SU-DHL-6 (cell line): ENCODE data around the gene FAAH.

Experiments
- H2AFZ ChIP-seq: fragments of 200-600 bp; sonication (generic); 2 replicates; pipeline ENCODE4 v1.6.1; 2014; ENCODE audit warnings: low read depth, mild to moderate bottlenecking, moderate library complexity, mixed read lengths, antibody characterized with exemption, low read length; ENCODE audit not compliant: severe bottlenecking
- H3F3A ChIP-seq: fragments of 200-600 bp; shearing (Covaris generic); 2 replicates; pipeline ENCODE4 v1.6.0; 2016; ENCODE audit warnings: antibody characterized with exemption, mild to moderate bottlenecking; ENCODE audit not compliant: insufficient read depth
- H3K27ac ChIP-seq: fragments of 200-600 bp; sonication (generic); 2 replicates; pipeline ENCODE4 v1.5.1; 2016; ENCODE audit warnings: low read depth, mild to moderate bottlenecking, low read length, moderate library complexity, mixed read lengths
- H3K27me3 ChIP-seq: fragments of 200-600 bp; sonication (generic), shearing (Covaris generic); 2 replicates; pipeline ENCODE4 v1.6.0; 2014; ENCODE audit warnings: mild to moderate bottlenecking, low read length
- H3K36me3 ChIP-seq: fragments of 200-600 bp; sonication (generic); 2 replicates; pipeline ENCODE4 v1.6.1; 2014; ENCODE audit warnings: mild to moderate bottlenecking, low read length, mixed read lengths
- H3K4me2 ChIP-seq: fragments of 300-600, 200-600 bp; shearing (Covaris generic), sonication (generic); 2 replicates; pipeline ENCODE4 v1.6.0; 2014; ENCODE audit warnings: low read length, low read depth, mild to moderate bottlenecking; ENCODE audit not compliant: poor library complexity, severe bottlenecking
- H3K4me3 ChIP-seq: fragments of 200-600 bp; sonication (generic); 2 replicates; pipeline ENCODE4 v1.5.1; 2014; ENCODE audit warnings: antibody characterized with exemption, low read length, mild to moderate bottlenecking, mixed read lengths; ENCODE audit not compliant: insufficient read depth, poor library complexity, severe bottlenecking
- H3K79me2 ChIP-seq: fragments of 200-600 bp; sonication (generic); 2 replicates; pipeline ENCODE4 v1.6.1; 2014; ENCODE audit warnings: mild to moderate bottlenecking, low read length, moderate library complexity; ENCODE audit not compliant: insufficient read depth
- H3K9ac ChIP-seq: fragments of 200-600 bp; sonication (generic); 2 replicates; pipeline ENCODE4 v1.7.0; 2014; ENCODE audit warnings: mild to moderate bottlenecking, low read length
- H3K9me2 ChIP-seq: fragments of 200-600 bp; sonication (generic); replicated peaks from 2 replicates; pipeline ENCODE4 v1.6.1; 2014; ENCODE audit warnings: low read length; ENCODE audit not compliant: insufficient read depth
- H3K9me3 ChIP-seq: fragments of 200-600 bp; sonication (generic); 2 replicates; pipeline ENCODE4 v1.6.1; 2014; ENCODE audit warnings: low read length, mixed read lengths; ENCODE audit not compliant: insufficient read depth
- H4K20me1 ChIP-seq: fragments of 200-600 bp; sonication (generic); 2 replicates; pipeline ENCODE4 v1.6.1; 2014; ENCODE audit warnings: low read depth, mild to moderate bottlenecking, antibody characterized with exemption, low read length, moderate library complexity, mixed read lengths
- CTCF ChIP-seq: fragments of 200-600 bp; sonication (generic); IDR thresholded peaks from one replicate; pipeline ENCODE4 v1.5.1; 2017; ENCODE audit warnings: antibody characterized with exemption, mild to moderate bottlenecking, low read length, moderate library complexity; ENCODE audit not compliant: insufficient read depth, poor library complexity, severe bottlenecking
- EZH2phosphoT487 ChIP-seq: fragments of 200-600 bp; sonication (generic), shearing (Covaris generic); conservative IDR thresholded peaks from 2 replicates; pipeline ENCODE4 v1.6.1; 2018; ENCODE audit warnings: mild to moderate bottlenecking, antibody characterized with exemption, low read length, moderate library complexity, mixed read lengths

FAAH gene

GRCh38 chr1:46452931-46453325, 58.8 kb downstream of the FAAH start:
- no peaks in the 10 kb centered on the region for H4K20me1 ChIP-seq
- H3K36me3 ChIP-seq = no peaks in the 10 kb centered on the region
- H3K79me2 ChIP-seq = no peaks in the 10 kb centered on the region
- no peak overlapping the region for H3K4me2 ChIP-seq
- H3K9ac ChIP-seq = no peak overlapping the region
- H2AFZ ChIP-seq = no peak overlapping the region
- no peak overlapping the region for H3K27ac ChIP-seq
- no peak overlapping the region for H3K4me3 ChIP-seq
- no peaks in the 10 kb centered on the region for H3K9me2 ChIP-seq
- TF ChIP-seq EZH2phosphoT487 (no peak), CTCF (no peak)
- no peaks in the 10 kb centered on the region for H3F3A ChIP-seq
- H3K27me3 ChIP-seq = no peaks in the 10 kb centered on the region
- H3K9me3 ChIP-seq = no peaks in the 10 kb centered on the region

- H3K4me2 ChIP-seq = no peak overlapping the region
- no peaks in the 10 kb centered on the region for H4K20me1 ChIP-seq
- no peaks in the 10 kb centered on the region for H3K9me2 ChIP-seq
- H3K79me2 ChIP-seq = no peaks in the 10 kb centered on the region
- H2AFZ ChIP-seq = no peak overlapping the region
- H3K36me3 ChIP-seq = no peaks in the 10 kb centered on the region
- H3K9ac ChIP-seq = no peak overlapping the region
- no peak overlapping the region for H3K27ac ChIP-seq
- H3F3A ChIP-seq = no peaks in the 10 kb centered on the region
- no peaks in the 10 kb centered on the region for H3K27me3 ChIP-seq
- H3K9me3 ChIP-seq = no peaks in the 10 kb centered on the region
- no peak overlapping the region for H3K4me3 ChIP-seq
- TF ChIP-seq EZH2phosphoT487 (no peak), CTCF (no peak)
Observed at GRCh38 chr1:46453449-46453848, 59.3 kb downstream of the FAAH start.

GRCh38 chr1:46455951-46456350, 61.8 kb downstream of the FAAH start:
- Histone ChIP-seq H3K9me2 (no peaks in the 10 kb centered on the region), H3K27ac (no peak overlapping the region), H3K9me3 (no peaks in the 10 kb centered on the region), H3K79me2 (no peaks in the 10 kb centered on the region), H4K20me1 (no peaks in the 10 kb centered on the region), H3K9ac (no peak overlapping the region), H3K4me3 (no peak overlapping the region), H3K36me3 (no peaks in the 10 kb centered on the region), H3F3A (no peaks in the 10 kb centered on the region), H3K4me2 (no peak overlapping the region), H3K27me3 (no peaks in the 10 kb centered on the region), H2AFZ (no peak overlapping the region)
- no peak for TF ChIP-seq EZH2phosphoT487
- TF ChIP-seq CTCF = no peak
